Measurements from ENCODE around the gene OR11A1. TPM values are rescaled to one million over a fixed set of nuclear protein-coding genes. Genes with fewer than 3 reads are reported as not detected.
"Not testable (repeated sequence)": the region's sequence is repeated elsewhere in the genome, so short reads cannot be mapped to it uniquely, and the experiment has no call there.

Gene OR11A1
- total RNA-seq, 1 donor from 2014 or later = not detected

DNA sequence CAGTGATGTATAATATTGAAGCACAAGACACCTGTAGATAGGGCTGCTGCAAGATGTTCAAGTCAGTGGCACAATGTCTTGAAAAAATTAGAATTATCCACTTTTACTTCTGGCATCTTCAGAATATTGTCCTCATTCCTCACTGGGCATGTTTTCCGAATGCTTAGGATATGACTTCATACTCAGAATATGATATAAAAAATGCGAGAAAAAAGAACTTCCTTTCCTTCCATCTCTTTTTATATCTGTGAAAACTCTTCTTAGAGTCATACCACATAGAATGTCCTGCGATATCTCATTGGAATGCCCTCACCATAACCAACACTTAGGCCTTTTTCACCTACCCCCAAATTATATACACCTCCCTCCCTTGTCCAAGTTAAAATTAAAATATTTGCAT lies 26.3 kb upstream of the OR11A1 start:
- DNase-seq (ENCODE audit: low spot score) = no peak
- intact Hi-C loops (cut with DNase I) = no loop called here

DNA sequence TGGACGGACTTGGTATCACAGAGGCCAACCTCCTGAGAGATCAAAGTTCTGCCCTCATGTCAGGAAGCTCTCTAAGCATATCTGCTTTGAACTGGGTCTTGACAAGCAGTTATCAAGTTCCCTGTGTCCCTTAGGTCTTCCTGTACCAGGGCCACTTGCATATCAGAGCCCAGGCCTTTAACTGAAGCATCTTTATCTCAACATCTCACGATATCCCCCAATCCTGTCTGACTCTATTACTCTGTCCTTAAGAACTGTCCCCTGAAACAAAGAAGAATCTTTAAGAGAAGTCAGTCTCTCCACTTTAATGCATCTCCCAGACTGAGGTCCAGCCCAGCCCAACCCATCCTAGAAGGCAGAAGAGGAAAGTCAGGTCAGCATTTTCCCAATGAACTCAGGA lies 22.7 kb upstream of the OR11A1 start:
- intact Hi-C loops (cut with DNase I) = no loop called here
- DNase-seq (ENCODE audit: low spot score) = no peak

DNA sequence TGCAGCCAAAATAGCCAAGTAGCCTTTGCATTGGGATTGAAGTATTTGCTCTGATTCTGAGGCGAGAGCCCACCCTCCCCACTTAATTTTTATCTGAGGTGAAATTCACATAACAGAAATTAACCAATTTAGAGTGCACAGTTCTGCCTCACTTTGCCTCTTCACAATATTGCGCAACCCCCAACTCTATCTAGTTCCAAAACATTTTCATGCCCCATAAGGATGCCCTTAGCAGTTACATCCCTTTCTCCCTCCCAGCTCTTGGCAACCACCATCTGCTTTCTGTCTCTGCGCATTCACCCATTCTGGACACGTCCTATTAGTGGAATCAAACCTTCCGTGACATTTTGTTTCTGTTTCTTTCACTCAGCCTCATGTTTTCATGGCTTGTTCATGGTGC lies 21.9 kb upstream of the OR11A1 start:
- DNase-seq (ENCODE audit: low spot score) = no peak
- intact Hi-C loops (cut with DNase I) = no loop called here

DNA sequence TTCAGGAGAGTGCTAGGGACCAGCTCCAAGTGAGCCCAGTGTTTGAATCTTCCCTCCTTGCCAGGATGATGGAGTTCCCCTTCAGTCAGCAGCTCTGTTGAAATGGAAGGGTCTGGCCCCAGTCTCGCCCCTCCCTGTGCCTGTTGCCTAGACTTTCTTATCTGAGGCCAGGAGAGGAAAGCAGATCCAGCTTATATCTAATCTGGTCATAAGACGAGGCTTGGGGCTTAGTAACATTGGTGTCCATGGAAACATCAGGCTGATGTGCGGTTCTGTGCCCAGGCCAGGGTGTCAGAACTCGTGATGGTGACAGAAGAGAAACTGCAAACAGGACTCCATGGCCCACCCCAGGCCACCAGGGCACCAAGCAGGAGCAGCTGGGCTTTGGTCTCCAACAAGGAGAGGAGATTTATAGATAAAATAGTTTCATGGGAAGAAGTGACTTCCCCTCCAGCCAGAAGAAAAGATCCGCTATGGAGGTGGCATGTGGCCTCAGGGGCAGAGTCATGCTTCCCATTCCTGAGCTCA lies 21.1 kb upstream of the OR11A1 start:
- intact Hi-C loops (cut with DNase I) = no loop called here
- no peak for DNase-seq (ENCODE audit: low spot score)

DNA sequence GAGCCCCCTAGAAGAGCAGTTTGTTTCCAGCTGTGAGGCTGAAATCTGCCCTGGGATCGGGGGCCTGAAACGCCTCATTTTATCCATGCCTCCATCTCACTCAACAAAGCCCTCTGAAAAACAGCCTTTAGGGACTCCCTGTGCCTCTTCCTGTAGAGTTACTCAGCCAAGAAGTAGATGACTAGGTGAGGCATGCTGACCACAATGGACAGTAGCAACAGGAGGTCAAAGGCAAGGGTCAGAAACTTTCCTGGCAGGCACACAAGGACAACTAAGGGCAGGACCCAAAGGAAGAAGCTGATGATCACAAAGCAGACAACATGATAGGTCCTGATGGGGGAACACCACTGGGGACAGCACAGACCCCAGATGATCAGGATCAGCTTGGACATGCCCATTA lies 18.1 kb upstream of the OR11A1 start:
- intact Hi-C loops (cut with DNase I) = no loop called here
- DNase-seq (ENCODE audit: low spot score) = no peak

DNA sequence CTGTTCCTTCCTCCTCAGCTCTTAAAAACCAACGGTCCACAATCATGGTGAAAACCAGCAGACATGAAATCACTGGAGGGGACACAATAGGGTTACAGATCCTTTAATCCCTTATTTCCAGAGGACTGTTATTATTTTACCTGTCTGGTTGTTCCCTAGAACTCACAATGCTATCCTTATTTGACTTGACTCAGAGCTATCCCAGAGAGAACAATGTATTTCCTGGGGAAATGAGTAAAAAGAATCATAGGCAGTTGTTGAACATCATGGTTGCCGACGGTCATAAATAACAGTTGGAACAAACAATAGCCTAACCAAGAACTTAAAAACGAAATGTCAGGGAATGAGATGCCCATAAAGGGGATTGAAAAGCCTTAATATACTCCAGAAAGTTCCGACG lies 9.4 kb upstream of the OR11A1 start:
- DNase-seq (ENCODE audit: low spot score) = no peak
- intact Hi-C loops (cut with DNase I) = no loop called here

DNA sequence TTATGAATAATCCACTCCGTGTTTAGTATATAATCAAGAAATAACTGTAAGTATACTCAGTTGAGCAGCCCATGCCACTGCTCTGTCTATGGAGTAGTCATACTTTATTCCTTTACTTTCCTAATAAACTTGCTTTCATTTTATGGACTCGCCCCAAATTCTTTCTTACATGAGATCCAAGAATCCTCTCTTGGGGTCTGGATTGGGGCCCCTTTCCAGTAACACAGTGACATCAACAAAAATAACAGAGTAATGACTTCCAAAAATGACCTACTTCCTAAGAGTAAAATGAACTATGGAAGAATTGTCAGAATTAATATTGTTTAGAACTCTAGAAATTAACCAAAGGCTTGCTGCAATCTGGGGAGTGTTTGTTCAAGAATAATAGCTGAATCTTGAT lies 8.9 kb upstream of the OR11A1 start:
- intact Hi-C loops (cut with DNase I) = no loop called here
- DNase-seq (ENCODE audit: low spot score) = no peak

DNA sequence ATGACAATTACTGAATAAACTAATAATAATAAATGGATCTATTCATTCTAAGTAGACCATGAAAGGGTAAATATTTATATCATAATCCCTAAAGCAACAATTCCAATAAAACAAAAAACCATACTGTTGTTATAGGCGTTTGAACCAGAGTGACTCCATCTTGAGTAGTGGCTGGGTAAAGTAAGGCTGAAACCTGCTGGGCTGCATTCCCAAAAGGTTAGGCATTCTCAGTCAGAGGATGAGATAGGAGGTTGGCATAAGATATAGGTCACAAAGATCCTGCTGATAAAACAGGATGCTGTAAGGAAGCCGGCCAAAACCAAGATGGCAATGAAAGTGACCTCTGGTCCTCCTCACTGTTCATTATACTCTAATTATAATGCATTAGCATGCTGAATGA lies 8.4 kb upstream of the OR11A1 start:
- intact Hi-C loops (cut with DNase I) = no loop called here

DNA sequence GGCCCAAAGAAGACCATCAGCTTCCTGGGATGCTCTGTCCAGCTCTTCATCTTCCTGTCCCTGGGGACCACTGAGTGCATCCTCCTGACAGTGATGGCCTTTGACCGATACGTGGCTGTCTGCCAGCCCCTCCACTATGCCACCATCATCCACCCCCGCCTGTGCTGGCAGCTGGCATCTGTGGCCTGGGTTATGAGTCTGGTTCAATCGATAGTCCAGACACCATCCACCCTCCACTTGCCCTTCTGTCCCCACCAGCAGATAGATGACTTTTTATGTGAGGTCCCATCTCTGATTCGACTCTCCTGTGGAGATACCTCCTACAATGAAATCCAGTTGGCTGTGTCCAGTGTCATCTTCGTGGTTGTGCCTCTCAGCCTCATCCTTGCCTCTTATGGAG lies 5.2 kb upstream of the OR11A1 start:
- DNase-seq (ENCODE audit: low spot score) = no peak
- intact Hi-C loops (cut with DNase I) = no loop called here

More for the DNA sequence above, 8.4 kb upstream of the OR11A1 start:
- no peak for DNase-seq (ENCODE audit: low spot score)

DNA sequence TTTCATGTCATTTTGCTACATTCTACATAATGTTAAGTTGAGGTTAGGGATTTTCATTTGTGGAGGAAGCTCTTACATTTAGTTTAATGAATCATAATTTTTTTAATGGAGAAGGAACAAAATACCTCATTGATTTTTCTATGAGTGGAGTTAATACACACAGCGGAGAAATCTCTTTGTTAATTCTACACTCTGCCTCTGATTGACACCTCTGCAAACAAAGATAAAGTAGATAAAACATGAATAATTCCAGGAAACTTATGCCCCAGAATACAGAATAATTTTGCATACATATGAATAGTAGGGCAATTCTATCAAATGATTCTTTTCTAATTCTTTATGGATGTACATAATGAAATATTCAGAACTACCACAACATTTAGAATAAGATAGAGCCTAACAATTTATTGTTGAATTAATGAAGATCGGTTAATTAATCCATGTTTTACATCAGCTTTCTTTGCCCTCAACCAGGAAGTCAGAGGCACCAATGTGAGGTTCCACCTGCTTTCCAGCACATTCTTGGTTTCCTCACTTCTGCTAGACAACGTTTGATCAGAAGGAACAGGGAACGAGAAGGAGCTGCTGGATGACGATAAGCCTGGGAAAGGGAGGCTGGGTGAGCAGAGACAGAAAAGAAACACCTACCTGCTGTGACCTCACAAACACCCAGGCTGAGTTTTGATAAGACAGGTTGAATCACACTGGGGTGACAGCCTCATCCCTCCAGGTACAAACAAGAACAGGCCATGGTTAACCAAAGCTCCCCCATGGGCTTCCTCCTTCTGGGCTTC lies 4.3 kb upstream of the OR11A1 start:
- intact Hi-C loops (cut with DNase I) = no loop called here
- DNase-seq (ENCODE audit: low spot score) = no peak

DNA sequence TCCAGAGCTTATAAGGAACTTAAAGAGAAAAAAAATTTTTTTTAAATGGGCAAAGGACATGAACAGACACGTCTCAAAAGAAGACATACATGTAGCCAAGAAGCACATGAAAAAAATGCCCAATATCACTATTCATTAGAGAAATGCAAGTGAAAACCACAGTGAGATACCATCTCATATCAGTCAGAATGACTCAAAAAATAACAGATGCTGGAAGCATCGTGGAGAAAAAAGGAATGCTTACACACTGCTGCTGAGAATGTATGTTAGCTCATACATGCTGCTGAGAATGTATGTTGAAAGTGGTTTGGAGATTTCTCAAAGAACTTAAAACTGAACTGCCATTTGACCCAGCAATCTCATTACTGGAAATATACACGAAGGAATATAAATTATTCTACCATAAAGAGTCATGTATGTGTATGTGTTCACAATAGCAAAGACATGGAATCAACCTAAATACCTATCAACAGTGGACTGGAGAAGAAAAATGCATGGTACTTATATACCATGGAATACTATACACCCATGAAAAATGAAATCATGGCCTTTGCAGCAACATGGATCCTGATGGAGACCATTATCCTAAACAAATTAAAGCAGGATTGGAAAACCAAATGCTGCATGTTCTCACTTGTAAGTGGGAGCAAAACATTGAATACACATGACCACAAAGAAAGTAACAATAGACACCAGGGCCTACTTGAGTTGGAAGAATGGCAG lies 5.2 kb downstream of the OR11A1 start:
- intact Hi-C loops (cut with DNase I) = no loop called here
- DNase-seq (ENCODE audit: low spot score) = no peak

DNA sequence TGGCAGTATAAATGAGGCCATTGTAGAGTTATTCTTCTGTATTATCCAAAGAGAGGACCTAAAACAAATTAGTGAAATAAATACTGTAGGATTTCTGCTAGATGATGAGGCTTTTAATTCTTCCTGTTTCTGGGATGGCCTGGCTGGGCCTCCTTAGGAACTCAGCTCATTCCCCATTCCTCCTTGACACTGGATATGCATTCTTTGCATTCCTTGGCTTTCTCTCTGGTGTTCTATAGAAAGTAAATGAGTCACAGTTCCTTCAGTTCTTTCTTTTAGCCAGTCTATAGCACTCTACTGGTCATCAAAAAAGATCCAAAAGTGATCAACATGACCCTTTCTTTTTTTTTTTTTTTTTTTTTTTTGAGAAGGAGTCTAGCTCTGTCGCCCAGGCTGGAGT lies 9.2 kb downstream of the OR11A1 start:
- intact Hi-C loops (cut with DNase I) = no loop called here
- DNase-seq (ENCODE audit: low spot score) = no peak

DNA sequence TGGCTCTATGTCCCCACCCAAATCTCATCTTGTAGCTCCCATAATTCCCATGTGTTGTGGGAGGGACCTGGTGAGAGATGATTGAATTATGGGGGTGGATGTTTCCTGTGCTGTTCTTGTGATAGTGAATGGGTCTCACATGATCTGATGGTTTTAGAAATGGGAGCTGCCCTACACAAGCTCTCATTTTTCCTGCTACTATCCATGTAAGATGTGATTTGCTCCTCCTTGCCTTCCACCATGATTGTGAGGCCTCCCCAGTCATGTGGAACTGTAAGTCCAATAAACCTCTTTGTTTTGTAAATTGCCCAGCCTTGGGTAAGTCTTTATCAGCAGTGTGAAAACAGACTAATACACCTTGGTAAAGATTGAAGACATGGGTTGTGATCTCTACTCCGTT lies 12.8 kb downstream of the OR11A1 start:
- intact Hi-C loops (cut with DNase I); DNase-seq (ENCODE audit: low spot score): not testable (repeated sequence)

DNA sequence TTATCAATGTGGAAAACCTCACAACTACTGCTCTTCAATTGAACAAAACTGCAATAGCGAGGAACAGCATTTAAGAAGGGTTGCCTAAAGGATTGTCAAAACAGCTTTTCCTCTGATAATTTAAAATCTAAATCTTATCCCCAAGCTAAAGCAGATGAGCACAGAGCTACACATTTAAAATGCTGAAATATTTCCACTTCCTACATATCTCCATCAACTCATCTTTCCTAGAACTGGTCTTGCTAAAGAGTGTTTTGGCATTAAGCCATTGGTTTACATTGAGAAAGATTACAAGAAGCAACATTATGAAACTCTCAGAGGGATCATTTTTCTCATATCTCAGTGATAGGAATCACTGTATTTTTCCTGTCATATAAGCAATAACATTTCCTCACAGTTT lies 14.2 kb downstream of the OR11A1 start:
- DNase-seq (ENCODE audit: low spot score) = no peak
- intact Hi-C loops (cut with DNase I) = no loop called here

DNA sequence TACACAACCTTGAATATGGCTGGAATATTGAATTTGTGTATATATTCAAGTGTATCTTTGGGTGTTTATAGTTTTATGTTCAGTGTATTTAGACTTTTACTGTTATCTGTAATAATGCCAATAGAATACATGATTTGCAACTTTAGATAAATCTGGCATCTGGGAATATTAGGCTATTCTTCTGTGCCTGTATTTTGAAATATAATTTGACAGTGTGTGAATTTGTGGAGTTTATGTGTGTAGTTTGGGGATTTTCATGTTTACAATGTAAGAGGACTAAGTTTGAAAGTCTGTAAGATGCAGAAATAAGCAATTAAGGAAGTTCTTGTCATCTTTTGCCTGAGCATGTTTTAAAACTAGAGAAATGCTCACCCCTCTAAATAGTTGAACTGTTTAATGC lies 17.9 kb downstream of the OR11A1 start, which contains the start of gene OR10C1:
Gene OR10C1, plus strand, starts transcription at position 301 of the 400 bp plus-strand sequence. CDS start 710 bp downstream, outside the sequence.
- intact Hi-C loops (cut with DNase I) = no loop called here
- no peak for DNase-seq (ENCODE audit: low spot score)

DNA sequence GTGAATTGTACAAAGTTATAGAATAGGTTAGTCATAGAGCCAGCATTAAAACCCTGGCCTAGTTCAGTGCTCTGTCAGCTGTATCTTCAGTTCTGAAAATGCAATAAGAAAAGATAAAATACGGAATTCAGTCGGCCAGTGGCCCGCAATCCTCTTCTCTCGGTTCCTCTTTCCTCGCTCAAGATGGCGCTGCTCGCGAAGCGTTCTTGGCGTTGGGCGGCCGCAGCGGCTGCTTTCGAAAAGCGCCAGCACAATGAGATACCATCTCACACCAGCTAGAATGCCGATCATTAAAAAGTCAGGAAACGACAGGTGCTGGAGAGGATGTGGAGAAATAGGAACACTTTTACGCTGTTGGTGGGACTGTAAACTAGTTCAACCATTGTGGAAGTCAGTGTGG lies 20.1 kb downstream of the OR11A1 start:
- DNase-seq (ENCODE audit: low spot score); intact Hi-C loops (cut with DNase I): not testable (repeated sequence)

DNA sequence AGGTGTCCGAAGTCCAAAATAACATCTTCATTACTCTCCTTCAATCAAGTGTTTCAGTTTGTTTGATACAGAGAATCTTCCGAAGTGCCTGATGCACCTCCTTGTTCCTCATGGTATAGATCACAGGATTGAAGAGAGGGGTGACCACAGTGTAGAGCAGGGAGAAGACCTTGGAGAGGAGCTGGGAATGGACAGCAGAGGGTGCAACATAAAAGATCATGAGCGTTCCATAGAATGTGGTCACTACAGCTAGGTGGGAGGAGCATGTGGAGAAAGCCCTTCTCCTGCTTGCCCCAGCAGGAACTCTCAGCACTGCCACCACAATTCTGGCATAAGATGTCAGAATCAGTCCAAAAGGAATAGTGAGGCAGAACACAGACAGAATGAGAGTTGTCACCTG lies 30.2 kb downstream of the OR11A1 start:
- intact Hi-C loops (cut with DNase I) = no loop called here

DNA sequence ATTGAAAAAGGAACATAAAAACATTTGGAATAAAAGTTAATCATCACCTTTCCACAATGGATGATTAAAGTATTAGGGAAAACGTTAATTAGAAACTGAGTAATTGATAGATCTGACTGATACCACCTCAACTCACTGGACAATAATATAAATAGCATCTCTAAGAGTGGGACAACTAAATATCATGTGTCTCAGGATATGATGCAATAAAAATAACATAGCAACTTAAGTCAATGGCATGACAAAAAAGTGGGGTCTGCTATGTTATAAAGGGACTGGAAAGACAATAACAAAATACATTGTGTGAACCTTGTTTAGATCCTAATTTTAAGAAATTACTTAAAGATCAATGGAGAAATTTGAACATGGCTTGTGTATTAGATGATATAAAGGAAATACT lies 31.8 kb downstream of the OR11A1 start:
- no peak for DNase-seq (ENCODE audit: low spot score)
- intact Hi-C loops (cut with DNase I) = no loop called here

More for the DNA sequence above, 30.2 kb downstream of the OR11A1 start:
- no peak for DNase-seq (ENCODE audit: low spot score)

DNA sequence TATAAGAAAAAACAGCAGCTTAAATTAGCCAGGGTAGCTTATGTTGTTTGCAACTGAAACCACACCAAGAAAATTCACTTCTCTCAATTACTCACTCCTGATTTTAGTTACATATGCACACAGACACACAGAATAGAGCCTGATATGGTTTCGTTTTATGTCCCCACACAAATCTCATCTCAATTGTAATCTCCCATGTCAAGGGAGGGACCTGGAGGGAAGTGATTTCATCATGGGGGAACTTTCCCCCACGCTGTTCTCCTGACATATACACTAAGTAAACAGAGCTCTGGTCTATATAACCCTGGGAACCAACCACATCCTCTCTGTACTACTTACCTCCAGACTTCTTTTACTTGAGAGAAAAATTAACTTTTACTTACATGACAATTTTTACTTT lies 32.3 kb downstream of the OR11A1 start:
- no peak for DNase-seq (ENCODE audit: low spot score)
- intact Hi-C loops (cut with DNase I) = no loop called here

DNA sequence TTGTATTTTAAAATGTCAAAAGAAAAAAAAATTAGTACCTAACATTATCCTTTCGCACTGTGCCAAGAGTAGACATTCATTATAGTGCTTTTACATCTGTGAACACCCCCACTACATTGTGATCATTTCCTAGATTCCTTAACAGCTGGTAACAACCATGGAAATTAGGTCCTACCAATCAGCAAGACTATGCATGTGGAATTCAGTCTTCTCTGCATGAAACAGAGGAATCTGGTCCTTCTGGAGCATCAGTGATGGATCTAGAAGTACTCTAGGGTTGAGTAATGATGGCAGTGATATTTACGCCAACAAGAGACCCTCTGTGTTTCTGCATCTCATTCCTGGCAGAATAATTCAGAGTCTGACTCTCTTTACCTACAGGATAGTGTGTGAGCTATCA lies 32.7 kb downstream of the OR11A1 start:
- no peak for DNase-seq (ENCODE audit: low spot score)
- intact Hi-C loops (cut with DNase I) = no loop called here

DNA sequence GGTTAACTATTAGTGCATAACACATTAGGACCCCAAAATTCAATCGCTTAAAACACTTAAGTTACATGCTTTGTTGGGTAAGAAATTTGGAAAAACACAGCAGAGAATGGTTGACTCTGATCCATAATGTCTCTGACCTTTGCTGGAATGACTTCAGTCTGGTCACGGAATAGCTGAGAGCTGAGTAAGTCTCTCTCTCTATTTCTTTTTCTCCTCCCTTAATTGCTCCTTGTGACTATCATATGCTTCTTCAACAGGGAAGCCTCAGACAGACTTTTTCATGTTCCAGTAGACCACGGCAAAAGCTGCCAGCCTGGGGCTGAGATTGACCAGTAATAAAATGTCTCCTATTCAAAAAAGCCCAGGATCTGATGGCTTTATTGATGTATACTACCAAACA lies 37.4 kb downstream of the OR11A1 start:
- intact Hi-C loops (cut with DNase I) = no loop called here

More for the DNA sequence above, 37.4 kb downstream of the OR11A1 start:
- DNase-seq (ENCODE audit: low spot score) = no peak
